Measurements from ENCODE around the gene PCDHB7.
"Not testable (repeated sequence)": the region's sequence is repeated elsewhere in the genome, so short reads cannot be mapped to it uniquely, and the experiment has no call there.

Gene PCDHB7

GRCh38 chr5:141180313-141180712 lies 7.9 kb downstream of the PCDHB7 start:
- DNase-seq (ENCODE audit: low read depth): no peak

GRCh38 chr5:141182248-141182647 lies 9.8 kb downstream of the PCDHB7 start, which contains the start of gene PCDHB16:
TSS of gene PCDHB16 (plus strand) at chr5:141182387. CDS start at chr5:141182560, 173 bp downstream.
- no peak for DNase-seq (ENCODE audit: low read depth)

DNA sequence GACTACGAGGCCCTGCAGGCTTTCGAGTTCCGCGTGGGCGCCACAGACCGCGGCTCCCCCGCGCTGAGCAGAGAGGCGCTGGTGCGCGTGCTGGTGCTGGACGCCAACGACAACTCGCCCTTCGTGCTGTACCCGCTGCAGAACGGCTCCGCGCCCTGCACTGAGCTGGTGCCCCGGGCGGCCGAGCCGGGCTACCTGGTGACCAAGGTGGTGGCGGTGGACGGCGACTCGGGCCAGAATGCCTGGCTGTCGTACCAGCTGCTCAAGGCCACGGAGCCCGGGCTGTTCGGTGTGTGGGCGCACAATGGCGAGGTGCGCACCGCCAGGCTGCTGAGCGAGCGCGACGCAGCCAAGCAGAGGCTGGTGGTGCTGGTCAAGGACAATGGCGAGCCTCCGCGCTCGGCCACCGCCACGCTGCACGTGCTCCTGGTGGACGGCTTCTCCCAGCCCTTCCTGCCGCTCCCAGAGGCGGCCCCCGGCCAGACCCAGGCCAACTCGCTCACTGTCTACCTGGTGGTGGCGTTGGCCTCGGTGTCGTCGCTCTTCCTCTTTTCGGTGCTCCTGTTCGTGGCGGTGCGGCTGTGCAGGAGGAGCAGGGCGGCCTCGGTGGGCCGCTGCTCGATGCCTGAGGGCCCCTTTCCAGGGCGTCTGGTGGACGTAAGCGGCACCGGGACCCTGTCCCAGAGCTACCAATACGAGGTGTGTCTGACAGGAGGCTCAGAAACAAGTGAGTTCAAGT lies 11.8 kb downstream of the PCDHB7 start:
- DNase-seq (ENCODE audit: low read depth): not testable (repeated sequence)

GRCh38 chr5:141186897-141187512 lies 14.6 kb downstream of the PCDHB7 start, which contains the start of gene PCDHB9:
TSS of gene PCDHB9 (plus strand) at chr5:141187161. CDS start at chr5:141187319, 158 bp downstream.
- DNase-seq (ENCODE audit: low read depth): no peak

DNA sequence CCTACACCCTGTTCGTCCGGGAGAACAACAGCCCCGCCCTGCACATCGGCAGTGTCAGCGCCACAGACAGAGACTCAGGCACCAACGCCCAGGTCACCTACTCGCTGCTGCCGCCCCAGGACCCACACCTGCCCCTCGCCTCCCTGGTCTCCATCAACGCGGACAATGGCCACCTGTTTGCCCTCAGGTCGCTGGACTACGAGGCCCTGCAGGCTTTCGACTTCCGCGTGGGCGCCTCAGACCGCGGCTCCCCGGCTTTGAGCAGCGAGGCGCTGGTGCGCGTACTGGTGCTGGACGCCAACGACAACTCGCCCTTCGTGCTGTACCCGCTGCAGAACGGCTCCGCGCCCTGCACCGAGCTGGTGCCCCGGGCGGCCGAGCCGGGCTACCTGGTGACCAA lies 16.2 kb downstream of the PCDHB7 start:
- not testable (repeated sequence) for DNase-seq (ENCODE audit: low read depth)

- DNase-seq (ENCODE audit: low read depth): not testable (repeated sequence)
Observed at GRCh38 chr5:141189131-141189530, 16.7 kb downstream of the PCDHB7 start.

- no peak for DNase-seq (ENCODE audit: low read depth)
Observed at GRCh38 chr5:141192110-141192725, 19.8 kb downstream of the PCDHB7 start, which contains the start of gene PCDHB10. TSS of gene PCDHB10 (plus strand) at chr5:141192353. CDS start at chr5:141192553, 200 bp downstream.

DNA sequence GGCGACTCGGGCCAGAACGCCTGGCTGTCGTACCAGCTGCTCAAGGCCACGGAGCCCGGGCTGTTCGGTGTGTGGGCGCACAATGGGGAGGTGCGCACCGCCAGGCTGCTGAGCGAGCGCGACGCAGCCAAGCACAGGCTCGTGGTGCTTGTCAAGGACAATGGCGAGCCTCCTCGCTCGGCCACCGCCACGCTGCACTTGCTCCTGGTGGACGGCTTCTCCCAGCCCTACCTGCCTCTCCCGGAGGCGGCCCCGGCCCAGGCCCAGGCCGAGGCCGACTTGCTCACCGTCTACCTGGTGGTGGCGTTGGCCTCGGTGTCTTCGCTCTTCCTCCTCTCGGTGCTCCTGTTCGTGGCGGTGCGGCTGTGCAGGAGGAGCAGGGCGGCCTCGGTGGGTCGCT lies 21.9 kb downstream of the PCDHB7 start:
- not testable (repeated sequence) for DNase-seq (ENCODE audit: low read depth)

DNA sequence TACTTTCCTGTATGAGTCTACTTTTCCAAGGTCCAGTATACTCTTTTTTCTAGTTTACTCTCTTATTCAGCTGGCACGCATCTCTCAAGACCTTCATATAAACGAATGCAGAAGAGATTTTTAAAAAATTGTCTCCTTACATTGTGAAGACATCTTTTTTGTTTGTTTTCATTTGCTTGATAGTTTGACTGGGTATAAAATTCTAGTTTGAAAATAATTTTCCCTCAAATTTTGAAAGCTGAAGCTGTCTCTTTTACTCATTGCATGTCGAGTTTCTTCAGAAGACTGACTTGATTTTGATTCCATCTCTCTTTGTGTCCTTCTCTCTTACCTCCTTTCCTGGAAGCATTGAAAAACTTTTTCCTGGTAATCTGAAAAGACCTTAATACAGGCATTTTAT lies 23.9 kb downstream of the PCDHB7 start:
- no peak for DNase-seq (ENCODE audit: low read depth)

DNA sequence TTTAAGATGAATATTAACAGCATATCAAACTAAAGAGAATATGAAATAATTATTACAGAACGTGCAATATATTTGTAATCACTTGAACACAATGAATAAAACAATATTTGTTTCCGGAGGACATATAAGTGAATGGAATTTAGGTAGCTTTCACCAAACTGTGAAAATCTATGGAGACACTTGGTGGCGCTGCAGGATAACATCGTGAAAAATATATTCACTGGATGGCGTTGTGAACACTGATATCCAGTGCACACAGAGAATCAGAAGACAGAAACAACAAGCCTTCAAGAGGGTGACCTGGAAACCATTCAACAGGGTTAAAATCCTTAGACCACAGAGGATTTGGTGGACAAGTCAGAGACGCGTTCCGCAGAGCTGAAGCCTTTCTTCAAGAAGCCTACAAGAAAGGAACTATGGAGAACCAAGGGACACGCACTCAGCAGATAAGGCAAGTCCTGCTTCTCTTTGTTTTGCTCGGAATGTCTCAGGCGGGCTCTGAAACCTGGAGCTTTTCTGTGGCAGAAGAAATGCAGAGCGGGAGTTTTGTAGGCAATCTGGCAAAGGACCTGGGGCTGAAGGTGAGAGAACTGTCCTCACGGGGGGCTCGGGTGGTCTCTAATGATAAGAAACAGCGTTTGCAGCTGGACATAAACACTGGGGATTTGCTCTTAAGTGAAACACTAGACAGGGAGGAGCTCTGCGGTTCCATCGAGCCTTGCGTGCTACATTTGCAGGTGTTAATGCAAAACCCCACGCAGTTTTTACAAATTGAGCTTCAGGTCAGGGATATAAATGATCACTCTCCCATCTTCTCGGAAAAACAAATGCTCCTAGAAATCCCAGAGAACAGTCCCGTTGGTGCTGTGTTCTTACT lies 27.2 kb downstream of the PCDHB7 start, which contains the start of gene PCDHB11:
Gene PCDHB11, plus strand, starts transcription at position 269 of the 877 bp plus-strand sequence. Its CDS starts 148 bp downstream, at position 417.
- no peak for DNase-seq (ENCODE audit: low read depth)

- DNase-seq (ENCODE audit: low read depth): not testable (repeated sequence)
Observed at GRCh38 chr5:141201126-141201525, 28.7 kb downstream of the PCDHB7 start.

DNA sequence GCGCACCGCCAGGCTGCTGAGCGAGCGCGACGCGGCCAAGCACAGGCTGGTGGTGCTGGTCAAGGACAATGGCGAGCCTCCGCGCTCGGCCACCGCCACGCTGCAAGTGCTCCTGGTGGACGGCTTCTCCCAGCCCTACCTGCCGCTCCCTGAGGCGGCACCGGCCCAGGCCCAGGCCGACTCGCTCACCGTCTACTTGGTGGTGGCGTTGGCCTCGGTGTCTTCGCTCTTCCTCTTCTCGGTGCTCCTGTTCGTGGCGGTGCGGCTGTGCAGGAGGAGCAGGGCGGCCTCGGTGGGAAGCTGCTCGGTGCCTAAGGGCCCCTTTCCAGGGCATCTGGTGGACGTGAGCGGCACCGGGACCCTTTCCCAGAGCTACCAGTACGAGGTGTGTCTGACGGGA lies 29.2 kb downstream of the PCDHB7 start:
- not testable (repeated sequence) for DNase-seq (ENCODE audit: low read depth)

GRCh38 chr5:141208478-141208877 lies 36.0 kb downstream of the PCDHB7 start, which contains the start of gene PCDHB12:
TSS of gene PCDHB12 (plus strand) at chr5:141208719. CDS start at chr5:141208908, 189 bp downstream.
- no peak for DNase-seq (ENCODE audit: low read depth)

DNA sequence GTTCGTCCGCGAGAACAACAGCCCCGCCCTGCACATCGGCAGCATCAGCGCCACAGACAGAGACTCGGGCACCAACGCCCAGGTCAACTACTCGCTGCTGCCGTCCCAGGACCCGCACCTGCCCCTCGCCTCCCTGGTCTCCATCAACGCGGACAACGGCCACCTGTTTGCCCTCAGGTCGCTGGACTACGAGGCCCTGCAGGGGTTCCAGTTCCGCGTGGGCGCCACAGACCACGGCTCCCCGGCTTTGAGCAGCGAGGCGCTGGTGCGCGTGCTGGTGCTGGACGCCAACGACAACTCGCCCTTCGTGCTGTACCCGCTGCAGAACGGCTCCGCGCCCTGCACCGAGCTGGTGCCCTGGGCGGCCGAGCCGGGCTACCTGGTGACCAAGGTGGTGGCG lies 37.8 kb downstream of the PCDHB7 start:
- not testable (repeated sequence) for DNase-seq (ENCODE audit: low read depth)

DNA sequence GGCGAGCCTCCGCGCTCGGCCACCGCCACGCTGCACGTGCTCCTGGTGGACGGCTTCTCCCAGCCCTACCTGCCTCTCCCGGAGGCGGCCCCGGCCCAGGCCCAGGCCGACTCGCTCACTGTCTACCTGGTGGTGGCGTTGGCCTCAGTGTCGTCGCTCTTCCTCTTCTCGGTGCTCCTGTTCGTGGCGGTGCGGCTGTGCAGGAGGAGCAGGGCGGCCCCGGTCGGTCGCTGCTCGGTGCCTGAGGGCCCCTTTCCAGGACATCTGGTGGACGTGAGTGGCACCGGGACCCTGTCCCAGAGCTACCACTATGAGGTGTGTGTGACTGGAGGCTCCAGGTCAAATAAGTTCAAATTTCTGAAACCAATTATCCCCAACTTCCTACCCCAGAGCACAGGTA lies 38.4 kb downstream of the PCDHB7 start:
- DNase-seq (ENCODE audit: low read depth): not testable (repeated sequence)

DNA sequence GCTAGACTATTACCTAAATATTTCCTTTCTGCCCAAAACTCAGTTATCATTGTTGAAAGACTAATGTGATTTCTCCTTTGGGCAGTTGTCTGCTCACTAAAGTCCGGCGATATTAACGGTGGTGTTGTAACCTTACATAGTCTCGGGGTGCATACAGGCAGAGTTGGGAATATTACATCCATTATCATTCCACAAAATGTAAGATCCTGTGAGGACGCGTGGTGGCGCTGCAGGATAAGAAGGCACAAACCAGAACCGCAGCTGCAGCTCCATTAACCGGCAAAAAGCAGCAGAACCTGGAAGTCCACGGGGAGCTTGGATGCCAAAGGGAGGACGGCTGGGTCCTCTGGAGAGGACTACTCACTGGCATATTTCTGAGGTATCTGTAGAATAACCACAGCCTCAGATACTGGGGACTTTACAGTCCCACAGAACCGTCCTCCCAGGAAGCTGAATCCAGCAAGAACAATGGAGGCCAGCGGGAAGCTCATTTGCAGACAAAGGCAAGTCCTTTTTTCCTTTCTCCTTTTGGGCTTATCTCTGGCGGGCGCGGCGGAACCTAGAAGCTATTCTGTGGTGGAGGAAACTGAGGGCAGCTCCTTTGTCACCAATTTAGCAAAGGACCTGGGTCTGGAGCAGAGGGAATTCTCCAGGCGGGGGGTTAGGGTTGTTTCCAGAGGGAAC lies 41.4 kb downstream of the PCDHB7 start, which contains the start of gene PCDHB13:
Gene PCDHB13, plus strand, starts transcription at position 264 of the 684 bp plus-strand sequence. Its CDS starts 205 bp downstream, at position 469.
- DNase-seq (ENCODE audit: low read depth): not testable (repeated sequence)

GRCh38 chr5:141214583-141214982 lies 42.1 kb downstream of the PCDHB7 start:
- not testable (repeated sequence) for DNase-seq (ENCODE audit: low read depth)

DNA sequence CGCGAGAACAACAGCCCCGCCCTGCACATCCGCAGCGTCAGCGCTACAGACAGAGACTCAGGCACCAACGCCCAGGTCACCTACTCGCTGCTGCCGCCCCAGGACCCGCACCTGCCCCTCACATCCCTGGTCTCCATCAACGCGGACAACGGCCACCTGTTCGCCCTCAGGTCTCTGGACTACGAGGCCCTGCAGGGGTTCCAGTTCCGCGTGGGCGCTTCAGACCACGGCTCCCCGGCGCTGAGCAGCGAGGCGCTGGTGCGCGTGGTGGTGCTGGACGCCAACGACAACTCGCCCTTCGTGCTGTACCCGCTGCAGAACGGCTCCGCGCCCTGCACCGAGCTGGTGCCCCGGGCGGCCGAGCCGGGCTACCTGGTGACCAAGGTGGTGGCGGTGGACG lies 43.1 kb downstream of the PCDHB7 start:
- not testable (repeated sequence) for DNase-seq (ENCODE audit: low read depth)

DNA sequence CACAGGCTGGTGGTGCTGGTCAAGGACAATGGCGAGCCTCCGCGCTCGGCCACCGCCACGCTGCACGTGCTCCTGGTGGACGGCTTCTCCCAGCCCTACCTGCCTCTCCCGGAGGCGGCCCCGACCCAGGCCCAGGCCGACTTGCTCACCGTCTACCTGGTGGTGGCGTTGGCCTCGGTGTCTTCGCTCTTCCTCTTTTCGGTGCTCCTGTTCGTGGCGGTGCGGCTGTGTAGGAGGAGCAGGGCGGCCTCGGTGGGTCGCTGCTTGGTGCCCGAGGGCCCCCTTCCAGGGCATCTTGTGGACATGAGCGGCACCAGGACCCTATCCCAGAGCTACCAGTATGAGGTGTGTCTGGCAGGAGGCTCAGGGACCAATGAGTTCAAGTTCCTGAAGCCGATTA lies 43.6 kb downstream of the PCDHB7 start:
- DNase-seq (ENCODE audit: low read depth): not testable (repeated sequence)

DNA sequence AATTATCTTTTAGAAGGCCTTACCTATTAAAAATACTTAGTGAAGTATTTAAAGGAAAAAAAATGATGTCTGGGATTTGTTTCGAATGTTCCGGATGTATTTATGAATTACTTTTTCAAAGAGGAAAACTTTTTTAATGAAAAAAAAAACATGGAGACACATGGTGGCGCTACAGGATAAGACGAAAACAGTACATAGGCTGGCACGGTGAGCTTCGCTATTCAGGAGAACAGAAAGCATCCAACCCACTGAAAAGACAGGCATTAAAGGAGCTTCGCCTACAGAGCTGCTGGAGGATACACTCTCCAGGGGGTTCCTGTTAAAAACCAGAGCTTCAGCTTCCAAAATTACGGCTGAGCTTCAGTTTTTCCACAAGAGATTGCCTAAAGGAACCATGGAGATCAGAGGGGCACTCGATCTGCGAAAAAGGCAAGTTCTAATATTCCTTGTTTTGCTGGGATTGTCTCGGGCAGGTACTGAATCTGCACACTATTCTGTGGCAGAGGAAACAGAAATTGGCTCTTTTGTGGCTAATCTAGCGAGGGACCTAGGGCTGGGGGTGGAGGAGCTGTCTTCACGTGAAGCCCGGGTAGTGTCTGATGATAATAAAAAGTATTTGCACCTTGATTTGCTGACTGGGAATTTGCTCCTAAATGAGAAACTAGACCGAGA lies 50.8 kb downstream of the PCDHB7 start, which contains the start of gene PCDHB14:
Gene PCDHB14, plus strand, starts transcription at position 232 of the 672 bp plus-strand sequence. Its CDS starts 163 bp downstream, at position 395.
- no peak for DNase-seq (ENCODE audit: low read depth)

Data from stimulated activated CD8-positive, alpha-beta memory T cell treated with anti-CD3 and anti-CD28 coated beads, Interleukin-12 subunit alpha, Interleukin-12 subunit beta, amount 100 ng/mL, for 4 hours (primary cell).